ENCODE results near the gene ATP6V1F.

ATP6V1F gene

GRCh38 chr7:128836729-128837348 lies 25.8 kb upstream of the ATP6V1F start:
- no peak for TF ChIP-seq CTCF (IDR thresholded peaks at IDR 0.05; ENCODE audit: low read depth, low read length)

GRCh38 chr7:128837521-128837921 lies 25.1 kb upstream of the ATP6V1F start:
- no peak overlapping the region for H3K4me3 ChIP-seq (ENCODE audit: low read depth, low read length)
- no peak for TF ChIP-seq CTCF (IDR thresholded peaks at IDR 0.05; ENCODE audit: low read depth, low read length)

More at GRCh38 chr7:128836729-128837348, 25.8 kb upstream of the ATP6V1F start:
- no peak overlapping the region for H3K4me3 ChIP-seq (ENCODE audit: low read depth, low read length)

GRCh38 chr7:128838109-128838779 lies 24.4 kb upstream of the ATP6V1F start:
- no peak for TF ChIP-seq CTCF (IDR thresholded peaks at IDR 0.05; ENCODE audit: low read depth, low read length)
- no peak overlapping the region for H3K4me3 ChIP-seq (ENCODE audit: low read depth, low read length)

GRCh38 chr7:128838981-128839731 lies 23.5 kb upstream of the ATP6V1F start:
- TF ChIP-seq CTCF (IDR thresholded peaks at IDR 0.05; ENCODE audit: low read depth, low read length): no peak
- H3K4me3 ChIP-seq (ENCODE audit: low read depth, low read length): no peak overlapping the region

- H3K4me3 ChIP-seq (ENCODE audit: low read depth, low read length): no peak overlapping the region
- TF ChIP-seq CTCF (IDR thresholded peaks at IDR 0.05; ENCODE audit: low read depth, low read length): no peak
Observed at GRCh38 chr7:128839751-128840177, 22.9 kb upstream of the ATP6V1F start.

- H3K4me3 ChIP-seq (ENCODE audit: low read depth, low read length): no peak overlapping the region
- no peak for TF ChIP-seq CTCF (IDR thresholded peaks at IDR 0.05; ENCODE audit: low read depth, low read length)
Observed at GRCh38 chr7:128840326-128841170, 22.1 kb upstream of the ATP6V1F start.
